Activated T-helper 1 cell treated with Interleukin-2 at 50 U/mL for 16 hours (primary cell): ENCODE measurements around the gene OR56A1.

Experiments used
- DNase-seq: peaks from one replicate; pipeline ENCODE4 v3.0.0-alpha.2; 2020; ENCODE audit warnings: low read depth

The OR56A1 gene

DNA sequence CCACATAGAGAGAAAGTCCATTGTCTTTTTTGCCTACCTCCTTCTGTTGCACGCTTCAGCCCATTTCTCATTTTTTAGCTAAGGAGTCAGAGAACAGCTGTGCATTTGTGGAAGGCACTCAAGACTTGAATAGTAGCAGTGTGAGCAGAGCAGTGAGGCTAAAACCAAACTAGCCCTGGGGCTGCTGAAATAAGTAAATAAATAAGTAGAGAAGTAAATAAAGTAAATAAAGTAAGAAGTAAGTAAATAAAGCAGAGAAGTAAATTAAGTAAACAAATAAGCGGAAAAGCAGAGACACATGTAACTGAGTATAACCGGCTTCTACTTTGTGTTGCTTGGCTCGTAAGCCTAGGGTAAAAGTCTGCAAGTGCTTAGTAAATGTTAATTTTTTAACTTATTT, 41.4 kb downstream of the OR56A1 start:
- DNase-seq = no peak

DNA sequence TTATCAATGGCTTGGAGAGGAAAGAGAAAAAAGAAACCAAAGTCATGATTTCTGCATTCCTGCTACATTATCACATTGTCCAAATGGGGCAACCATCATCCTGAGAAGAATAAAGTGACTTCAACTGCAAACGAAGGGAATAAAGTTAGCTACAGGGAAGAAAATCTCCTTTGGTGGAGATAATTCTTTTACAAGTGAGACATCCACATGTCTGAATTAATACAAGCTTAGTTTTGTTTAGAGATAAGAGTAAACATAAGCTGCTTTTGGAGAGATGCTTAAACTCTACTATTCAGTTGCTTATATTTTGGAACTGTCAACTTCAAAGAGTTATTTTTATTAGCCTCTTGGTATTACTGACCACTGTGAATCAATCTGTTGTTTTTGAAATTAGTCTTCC, 43.7 kb downstream of the OR56A1 start, which contains the start of gene OR52L1:
OR52L1 (minus strand) TSS at position 101 of the 400 bp plus-strand sequence; CDS start at position 46, 55 bp downstream.
- no peak for DNase-seq

DNA sequence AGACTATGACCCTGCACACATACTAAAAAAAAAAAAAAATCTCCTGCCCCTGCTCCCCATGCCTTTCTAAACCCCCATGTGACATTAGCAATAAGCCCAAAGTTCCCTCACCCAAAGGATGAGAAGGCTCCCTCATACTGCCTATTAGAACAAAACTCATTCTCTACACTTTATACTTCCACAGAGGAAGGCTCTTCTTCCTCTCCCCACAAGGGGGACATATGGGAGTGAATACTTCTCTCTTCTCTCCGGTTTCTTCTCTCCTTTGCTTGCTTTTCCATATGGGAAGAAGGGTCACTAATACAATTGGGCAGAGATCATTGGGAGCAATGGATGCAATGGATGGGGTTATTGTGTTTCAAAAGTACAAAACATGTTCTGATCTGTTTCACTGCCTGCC, 47.1 kb downstream of the OR56A1 start:
- no peak for DNase-seq

DNA sequence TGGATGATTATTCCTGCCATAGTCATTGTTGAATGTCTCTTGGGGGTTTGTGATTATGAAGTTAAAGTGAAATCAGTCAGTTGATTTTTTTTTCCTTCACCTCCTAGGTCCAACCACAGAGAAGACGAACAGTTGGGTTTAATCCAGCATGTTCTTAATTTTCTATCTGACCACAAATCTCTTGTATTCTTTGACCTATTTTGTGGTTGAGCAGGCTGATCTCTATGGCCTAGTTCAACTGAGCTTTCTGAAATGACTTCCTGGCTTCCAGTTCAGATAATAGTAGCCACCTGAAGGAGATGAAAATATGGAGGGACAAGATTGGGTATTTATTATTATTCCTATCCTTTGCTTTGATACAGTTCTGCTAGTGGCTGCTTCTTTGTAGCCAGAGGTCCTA, 57.0 kb downstream of the OR56A1 start:
- no peak for DNase-seq
